HG03460 (cell line): ENCODE data around the gene CNPY3.

Source experiments
- ATAC-seq: cut with Tn5 transposase; IDR thresholded peaks from one replicate; pipeline ENCODE4 v1.9.1; 2021; ENCODE audit not compliant: unreplicated experiment

Gene CNPY3

DNA sequence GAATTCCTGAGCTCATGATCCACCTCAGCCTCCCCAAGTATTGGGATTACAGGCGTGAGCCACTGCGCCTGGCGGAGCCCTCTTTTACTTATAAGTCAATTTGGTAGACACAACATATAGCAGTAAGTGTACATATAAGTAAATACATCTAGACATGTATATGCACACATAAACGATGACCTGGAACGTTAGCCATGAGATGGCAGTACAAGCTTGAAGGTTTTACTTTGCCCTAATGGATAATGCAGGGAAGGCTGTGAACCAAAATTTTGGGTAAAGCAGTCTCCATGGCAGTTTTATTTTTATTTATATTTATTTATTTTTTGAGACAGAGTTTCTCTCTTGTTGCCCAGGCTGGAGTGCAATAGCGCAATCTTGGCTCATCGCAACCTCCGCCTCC, 28.8 kb downstream of the CNPY3 start:
- ATAC-seq = no peak

DNA sequence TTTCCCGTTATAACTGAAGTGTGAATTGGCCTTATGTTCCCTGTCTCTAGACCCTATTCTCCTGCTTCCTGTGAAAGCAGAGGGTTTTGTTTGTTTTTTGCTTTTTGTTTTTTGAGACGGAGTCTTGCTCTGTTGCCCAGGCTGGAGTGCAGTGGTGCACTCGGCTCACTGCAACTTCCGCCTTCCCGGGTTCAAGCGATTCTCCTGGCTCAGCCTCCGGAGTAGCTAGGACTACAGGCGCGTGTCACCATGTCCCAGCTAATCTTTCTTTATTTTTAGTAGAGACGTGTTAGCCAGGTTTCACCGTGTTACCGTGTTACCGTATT, 30.6 kb downstream of the CNPY3 start:
- no peak for ATAC-seq

DNA sequence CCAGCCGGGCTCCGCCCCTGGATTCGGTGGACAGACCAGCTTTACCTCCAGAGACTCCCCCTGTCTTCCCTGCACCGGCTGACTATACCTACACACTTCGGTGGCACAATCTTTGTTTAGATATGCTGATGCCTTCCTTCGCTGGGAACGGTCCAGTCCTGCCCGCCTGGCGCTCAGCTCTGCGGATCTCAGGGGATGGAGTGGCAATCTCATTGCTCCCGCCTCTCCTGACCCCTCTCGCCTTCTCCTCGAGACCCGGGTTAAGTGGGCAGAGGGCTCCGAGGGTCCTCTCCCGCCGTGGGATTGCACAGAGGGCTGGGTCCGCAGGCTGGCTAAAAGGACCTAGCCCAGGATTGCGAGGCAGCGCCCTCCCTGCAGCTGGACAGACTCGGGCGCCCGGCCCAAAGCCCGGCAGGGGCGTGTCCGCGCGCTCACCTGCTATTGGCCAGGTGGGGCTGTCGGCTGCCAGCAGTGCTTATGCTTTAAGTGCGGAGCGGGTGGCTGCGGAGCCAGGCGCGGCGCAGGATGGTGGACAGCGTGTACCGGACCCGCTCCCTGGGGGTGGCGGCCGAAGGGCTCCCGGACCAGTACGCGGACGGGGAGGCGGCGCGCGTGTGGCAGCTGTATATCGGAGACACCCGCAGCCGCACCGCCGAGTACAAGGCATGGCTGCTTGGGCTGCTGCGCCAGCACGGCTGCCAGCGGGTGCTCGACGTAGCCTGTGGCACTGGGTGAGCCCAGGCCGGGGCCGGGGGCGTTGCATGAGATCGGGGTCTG, 31.2 kb downstream of the CNPY3 start, which contains the start of gene GNMT:
TSS of gene GNMT (plus strand) at position 512 of the 777 bp plus-strand sequence. CDS start at position 526, 14 bp downstream.
- no peak for ATAC-seq

DNA sequence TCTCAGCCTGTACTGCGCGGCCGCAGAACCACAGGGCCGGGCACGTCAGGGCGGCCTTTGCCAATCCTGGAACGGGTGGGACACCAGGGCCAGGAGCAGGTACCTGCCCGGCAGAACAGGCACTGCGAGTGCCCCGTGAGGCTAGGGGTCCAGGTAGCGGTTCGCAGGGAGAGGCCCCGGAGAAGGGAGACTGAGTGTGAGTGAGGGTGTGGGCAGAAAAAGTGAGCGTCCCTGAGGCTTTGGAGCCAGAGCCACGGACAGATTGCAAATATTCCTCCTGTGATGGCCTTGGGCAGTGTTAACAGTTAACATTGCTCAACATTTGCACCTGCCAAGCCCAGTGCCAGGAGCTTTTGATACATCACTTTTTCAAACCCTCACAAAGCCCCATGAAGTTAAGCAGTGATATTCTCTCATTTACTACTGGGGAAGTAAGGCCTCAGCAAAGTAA, 31.8 kb downstream of the CNPY3 start:
- no peak for ATAC-seq

DNA sequence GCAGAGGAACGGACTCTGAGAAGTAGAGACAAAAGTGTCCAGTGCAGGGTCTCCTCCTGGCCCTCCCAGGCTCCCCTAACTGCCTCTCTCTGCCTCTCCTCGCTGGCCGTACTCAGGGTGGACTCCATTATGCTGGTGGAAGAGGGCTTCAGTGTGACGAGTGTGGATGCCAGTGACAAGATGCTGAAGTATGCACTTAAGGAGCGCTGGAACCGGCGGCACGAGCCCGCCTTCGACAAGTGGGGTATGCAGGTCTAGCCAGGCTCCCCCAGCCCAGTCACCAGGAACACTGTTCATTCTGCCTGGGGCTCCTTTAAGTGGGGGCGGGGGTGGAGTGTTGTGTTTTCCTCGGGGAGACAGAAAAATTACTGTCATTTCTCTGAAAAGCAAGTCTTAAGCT, 32.8 kb downstream of the CNPY3 start:
- ATAC-seq = no peak

DNA sequence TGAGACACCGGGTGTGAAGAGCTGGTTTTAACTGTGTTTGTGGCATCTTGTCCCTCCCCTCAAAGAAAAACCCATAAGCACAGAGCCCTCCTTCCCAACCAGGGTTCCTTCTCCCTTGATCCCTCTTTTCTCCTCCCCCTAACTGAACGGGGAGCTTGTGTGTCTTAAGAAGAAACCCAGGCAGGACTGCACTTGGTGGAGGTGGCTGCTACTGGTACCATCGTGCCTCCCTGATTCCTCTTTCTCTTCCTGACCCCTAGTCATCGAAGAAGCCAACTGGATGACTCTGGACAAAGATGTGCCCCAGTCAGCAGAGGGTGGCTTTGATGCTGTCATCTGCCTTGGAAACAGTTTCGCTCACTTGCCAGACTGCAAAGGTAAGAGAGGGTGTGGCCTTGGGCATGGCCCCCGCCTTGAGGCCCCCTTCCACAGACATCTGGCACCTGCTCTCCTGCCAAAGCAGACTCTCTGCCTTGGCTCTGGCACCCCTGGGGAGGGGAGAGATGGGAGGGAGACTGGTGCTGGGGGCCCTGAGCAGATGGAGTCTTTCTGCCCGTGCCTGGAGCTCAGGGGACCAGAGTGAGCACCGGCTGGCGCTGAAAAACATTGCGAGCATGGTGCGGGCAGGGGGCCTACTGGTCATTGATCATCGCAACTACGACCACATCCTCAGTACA, 33.4 kb downstream of the CNPY3 start:
- no peak for ATAC-seq

DNA sequence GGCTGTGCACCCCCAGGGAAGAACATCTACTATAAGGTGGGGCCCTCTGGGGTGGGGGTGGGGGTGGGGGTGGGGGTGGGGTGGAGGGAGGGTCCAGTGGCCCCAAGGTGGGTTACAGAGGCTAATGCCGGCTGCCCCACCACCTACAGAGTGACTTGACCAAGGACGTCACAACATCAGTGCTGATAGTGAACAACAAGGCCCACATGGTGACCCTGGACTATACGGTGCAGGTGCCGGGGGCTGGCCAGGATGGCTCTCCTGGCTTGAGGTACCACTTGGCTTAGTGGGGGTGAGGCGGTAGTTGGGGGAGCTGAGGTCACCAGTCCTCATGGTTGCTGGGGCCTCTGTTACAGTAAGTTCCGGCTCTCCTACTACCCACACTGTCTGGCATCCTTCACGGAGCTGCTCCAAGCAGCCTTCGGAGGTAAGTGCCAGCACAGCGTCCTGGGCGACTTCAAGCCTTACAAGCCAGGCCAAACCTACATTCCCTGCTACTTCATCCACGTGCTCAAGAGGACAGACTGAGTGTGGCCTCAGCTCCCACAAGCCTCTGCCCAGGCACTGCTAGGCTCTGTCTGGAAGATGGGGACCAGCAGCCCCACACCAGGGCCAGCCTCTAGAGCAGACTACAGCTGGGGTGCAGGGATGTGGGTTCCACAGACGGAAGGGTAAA, 34.0 kb downstream of the CNPY3 start:
- no peak for ATAC-seq

DNA sequence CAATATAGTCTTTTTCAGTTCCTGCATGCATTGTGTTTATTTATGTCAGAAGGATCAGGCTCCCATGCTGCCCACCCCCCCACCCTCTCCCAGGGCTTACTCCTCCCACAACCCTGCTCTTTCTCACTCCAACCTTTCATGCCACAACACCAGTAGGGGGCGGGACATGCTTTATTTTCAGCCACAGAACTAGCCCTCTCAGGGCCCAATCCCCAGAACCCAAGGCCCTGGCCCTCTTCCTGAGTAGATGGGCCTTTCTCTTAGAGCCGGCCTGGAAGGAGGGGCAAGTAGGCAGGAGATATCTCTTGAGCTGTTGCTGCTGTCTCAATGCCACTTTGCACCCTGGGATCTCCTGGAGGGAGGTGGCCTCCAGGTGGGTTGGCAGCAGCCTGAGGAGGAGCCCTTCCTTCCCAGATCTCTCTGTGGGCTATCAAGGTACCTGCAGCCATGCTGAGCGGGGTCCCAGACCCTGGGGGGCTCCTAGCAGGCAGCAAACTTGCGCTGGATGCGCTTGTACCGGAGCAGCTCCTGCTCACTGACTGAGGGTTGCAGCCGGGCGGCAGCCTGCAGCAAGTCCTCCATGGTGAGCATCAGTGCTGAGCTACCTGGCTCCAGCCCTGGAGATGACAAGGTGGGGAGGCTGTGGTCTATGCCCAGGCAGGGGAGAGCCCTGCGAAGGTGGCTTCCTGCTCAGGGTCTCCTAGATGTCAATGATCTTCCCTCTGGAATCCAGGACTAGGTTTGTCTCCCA, 34.8 kb downstream of the CNPY3 start:
- no peak for ATAC-seq

DNA sequence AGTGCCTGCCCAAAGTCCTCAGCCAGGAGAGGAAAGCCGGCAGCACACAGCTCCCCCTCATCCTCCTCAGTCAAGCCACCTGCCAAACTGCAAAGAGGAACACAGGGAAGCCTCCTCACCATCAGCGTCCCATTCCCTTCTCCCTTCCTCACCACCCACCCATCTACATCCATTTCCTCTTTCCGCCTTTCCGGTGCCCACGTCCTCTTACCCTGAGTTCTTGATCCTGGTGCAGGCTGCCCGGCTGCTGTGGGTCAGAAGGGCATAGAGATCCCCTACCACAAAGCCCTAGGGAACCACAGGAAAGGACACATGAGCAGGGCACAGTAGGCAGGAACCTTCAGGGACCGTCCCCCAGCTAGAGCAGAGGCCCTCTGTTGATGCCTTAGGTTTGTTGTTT, 37.3 kb downstream of the CNPY3 start:
- ATAC-seq = no peak

DNA sequence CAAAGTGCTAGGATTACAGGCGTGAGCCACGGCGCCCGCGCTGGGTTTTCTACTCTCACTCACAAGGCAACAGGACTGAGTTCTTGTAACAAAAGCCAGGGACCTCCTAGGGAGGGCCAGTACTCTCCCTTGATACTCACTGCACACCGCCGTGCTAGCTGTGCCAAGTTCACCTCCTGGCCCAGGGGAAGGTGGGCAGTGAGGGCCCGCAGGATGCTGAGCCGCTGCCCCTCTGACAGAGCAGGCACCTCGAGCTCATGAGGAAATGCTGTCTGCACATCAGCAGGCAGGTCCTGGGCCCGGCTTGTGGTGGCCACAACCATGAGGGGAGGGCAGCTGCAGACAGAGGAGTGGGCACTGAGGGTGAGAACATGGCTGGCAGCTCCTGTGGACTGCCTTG, 37.9 kb downstream of the CNPY3 start:
- no peak for ATAC-seq

DNA sequence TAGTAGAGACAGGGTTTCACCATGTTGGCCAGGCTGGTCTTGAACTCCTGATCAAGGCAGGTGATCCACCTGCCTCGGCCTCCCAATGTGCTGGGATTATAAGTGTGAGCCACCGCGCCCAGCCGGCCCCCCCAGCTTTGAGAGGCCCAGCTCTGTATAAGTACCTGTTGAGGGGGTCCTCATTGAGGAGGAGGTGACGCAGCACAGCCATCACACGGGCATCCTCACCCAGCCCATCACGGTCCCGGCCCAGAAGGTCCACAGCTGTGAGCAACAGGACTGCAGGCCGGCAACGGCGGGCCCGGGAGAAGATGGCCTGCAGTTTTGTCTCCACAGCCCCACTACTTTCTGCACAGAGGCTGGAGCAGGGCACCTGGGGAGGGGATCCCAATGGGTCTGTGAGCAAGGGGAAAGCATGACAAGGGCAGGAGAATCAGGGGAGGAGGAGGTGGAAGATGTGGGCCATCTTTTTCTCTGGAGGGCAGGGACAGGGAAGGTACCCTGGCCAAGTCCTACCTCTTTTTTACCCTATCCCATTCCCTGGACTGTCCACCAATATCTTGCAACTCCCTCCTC, 38.9 kb downstream of the CNPY3 start:
- no peak for ATAC-seq

DNA sequence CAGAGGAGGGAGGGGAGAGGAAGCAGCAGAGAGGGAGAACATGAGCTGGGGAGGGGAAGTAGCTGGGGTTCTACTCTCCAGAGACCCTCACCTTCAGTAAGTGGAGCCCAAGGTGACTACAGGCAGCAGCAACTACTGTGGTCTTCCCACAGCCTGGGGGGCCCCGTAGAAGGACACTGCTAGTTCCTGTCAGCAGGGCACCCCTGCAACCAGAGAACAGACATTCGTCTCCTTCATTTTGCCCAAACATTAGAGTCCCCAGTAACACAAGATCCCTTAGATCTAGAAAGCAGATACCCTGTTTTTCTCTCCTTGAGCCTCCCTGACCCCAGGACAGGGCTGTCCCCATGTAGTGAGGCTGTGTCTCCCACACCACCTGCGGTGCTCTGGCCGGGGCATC, 39.5 kb downstream of the CNPY3 start:
- no peak for ATAC-seq

DNA sequence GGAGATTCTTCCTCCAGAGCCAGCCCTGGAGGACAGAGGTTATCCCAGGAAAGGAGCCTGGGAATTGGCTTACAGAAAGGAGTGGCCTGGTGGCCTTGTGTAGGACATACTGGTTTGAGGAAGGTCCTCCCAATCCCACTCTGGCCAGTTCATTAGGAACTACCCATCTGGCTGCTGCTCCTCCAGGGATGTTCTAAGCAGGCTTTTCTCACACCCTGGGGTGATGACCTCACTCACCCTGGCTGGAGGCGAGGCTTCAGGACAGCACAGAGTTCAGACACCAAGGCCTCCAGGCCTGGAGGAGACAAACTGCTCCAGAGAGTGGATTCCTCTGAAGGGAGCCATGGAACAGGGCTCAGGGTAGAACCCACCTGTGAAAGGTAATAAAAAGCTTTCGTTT, 40.2 kb downstream of the CNPY3 start:
- no peak for ATAC-seq

DNA sequence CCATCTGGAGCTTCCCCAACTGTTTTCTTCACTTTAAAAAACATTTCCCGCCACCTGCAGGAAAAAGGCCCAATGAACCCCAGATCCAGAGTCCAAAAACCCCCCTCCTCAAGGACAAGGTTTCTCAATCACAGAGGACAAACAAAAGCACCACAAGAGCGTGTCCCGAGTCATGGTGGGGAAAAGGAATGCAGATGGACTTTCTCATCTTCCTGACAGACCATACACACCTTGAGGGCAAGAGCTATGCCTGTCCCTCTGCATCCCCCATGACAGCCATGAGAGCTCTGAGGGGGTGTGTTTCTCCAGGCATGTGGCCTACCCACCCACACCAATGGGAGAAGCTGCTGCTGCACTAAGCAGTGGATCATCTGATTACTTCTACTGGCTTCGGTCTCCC, 40.7 kb downstream of the CNPY3 start:
- ATAC-seq = no peak

DNA sequence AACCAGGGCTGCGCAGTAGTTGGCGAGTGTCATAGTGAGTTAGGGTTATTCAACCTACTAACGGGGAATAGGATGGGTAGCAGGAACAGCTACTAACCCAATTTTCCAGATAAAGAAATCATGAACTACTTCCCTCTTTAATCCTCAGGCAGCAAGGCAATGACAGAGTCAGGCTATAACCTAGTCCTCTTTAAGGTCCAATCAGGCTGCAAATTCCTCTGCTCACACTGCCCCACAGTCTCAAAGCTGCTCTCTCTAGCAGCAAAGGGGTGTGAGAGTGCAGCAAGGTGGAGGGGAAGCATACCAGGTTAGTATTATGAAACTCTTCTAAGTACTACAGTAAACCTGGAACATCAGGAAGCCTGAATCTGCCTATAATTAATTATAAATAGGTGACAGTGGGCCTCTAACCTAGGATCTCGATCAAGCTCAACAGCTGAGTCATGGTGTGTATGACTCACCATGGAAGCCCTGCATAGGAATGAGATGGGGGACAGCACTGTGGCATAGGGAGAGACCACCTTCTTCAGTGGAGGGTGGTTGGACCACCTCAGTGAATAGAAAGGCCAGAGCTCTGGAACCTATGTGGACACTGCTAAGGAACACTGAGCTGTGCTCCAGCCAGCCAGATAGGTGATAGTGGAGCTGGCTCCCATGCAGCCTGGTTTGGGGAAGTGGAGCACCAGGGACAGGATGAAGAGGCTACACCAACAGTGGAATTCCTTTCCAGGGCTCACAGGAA, 41.8 kb downstream of the CNPY3 start:
- ATAC-seq = no peak

DNA sequence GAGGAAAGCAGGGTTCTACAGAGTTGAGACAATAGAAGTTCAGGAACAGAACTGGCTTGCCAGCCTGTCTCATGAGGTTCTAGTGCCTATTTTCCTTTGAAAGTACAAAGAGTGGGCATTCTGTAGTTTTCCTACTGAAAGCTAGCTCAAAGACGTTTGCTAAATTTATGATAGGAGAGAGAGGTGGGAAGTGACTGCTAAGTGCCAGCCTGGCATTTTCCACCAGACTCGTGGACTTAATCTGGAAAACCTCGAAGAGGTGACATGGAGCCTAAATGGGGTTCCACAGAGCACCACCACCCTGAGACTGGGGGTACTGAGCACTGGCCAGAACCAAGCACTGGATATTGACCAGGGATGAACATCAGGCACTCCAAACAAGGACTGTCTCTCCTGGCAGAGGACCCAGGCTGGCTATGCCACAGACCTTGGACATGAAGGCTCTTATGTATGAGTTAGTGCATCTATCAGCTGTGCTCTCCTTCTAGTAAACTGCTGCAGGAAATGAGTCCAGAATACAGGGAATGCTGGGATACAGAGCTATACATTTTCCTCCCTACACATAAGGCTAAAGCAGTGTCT, 42.6 kb downstream of the CNPY3 start:
- ATAC-seq = no peak

DNA sequence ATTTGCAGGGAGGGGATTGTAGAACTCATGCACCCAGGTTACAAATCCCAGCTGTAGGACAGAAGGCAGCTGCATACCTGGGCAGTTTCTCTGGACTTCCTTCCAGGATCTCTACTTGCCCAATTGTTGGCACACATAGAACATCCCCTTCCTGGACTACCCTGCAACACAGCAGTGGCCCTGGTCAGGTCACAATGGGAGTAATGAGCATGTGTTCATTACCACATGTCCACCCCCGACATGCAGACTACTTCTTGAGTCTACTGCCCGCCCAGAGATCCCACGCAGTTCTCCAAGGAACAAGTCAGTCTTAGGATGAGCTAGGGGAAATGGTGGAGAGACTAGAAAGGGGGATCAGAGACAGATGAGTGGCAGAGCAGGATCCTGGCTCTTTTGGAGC, 44.6 kb downstream of the CNPY3 start:
- no peak for ATAC-seq

DNA sequence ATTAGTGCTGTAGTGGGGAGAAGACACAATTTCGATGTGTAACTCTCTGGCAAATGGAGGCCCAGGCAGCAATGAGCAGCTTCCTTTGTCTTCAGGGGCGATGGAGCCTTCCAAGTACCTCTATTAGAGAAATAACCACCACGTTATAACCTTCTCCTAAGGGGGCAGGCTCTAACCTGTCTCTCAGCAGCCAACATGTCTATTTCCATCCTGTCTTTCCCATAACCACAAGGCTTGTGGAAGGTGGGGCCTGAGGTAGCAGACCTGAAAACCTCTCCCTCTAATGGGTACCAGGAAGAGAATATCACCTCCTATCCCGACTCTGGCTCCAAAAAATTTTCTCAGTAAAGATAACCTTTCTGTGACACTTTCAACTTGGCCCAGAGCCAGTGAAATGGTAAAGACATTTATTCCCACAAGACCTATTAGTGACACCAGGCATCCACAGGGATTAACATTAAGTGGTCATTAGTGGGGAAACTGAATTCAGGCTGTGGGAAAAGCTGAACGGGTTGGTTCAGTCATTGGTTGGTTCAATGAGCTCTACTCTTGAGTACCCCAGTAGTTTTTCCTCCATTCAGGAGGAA, 45.7 kb downstream of the CNPY3 start:
- ATAC-seq = no peak

DNA sequence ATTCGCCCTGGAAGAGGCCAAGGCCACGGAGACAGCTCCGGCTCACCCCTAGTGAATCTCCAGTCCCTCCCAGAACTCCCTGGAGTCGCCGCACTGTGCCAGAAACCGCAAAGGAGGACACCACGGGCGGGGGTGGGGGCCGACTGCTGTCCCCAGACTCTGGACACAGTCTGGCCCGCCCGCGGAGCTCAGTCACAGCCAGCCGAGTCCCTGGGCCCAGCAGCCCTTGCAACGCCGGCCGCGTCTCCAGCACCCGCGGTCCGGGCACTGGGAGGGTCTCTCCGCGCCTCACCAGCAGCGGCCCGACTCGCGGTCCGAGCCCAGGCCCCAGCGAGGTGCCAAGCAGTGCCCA, 49.2 kb downstream of the CNPY3 start:
- ATAC-seq = no peak
